HG03558 (cell line): Measurements from ENCODE around the gene AACS.
"Not testable (repeated sequence)": the region's sequence is repeated elsewhere in the genome, so short reads cannot be mapped to it uniquely, and the experiment has no call there.

Source experiments
- ATAC-seq: cut with Tn5 transposase; IDR thresholded peaks from one replicate; pipeline ENCODE4 v1.9.1; 2021; ENCODE audit warnings: moderate number of reproducible peaks; ENCODE audit not compliant: unreplicated experiment; ENCODE audit errors: extremely low read depth

The AACS gene

DNA sequence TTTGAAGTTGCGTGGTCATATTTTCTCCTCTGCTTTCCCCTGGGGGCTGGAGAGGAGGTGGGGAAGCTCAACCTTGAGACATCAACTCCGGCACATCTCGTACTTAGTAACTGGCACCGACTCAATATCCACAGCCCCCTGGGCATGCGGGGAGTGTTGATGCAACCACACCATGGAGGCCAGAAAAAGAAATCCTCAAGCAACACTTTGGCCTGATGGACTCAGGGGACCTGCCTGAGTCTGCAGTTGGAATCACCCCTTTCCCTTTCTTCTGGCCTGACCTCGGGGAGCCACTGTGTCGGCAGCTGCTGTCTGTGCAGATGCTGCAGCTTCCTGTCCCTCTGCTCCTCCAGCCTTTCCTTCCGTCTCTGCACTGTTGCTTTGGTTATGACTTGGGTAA, 11.4 kb upstream of the AACS start:
- ATAC-seq = no peak

DNA sequence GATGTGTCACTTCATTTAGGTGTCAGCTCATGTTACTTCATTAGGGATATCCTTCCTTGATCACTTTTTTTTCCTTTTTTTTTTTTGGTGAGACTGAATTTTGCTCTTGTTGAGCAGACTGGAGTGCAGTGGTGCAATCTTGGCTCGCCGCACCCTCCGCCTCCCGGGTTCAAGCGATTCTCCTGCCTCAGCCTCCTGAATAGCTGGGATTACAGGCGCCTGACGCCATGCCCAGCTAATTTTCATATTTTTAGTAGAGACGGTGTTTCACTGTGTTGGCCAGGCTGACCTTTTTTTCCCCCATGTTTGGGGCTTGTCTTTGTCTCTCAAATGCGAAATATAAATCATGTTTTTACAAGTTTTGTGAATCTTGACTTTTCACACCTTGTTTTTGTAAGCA, 9.6 kb upstream of the AACS start:
- no peak for ATAC-seq

DNA sequence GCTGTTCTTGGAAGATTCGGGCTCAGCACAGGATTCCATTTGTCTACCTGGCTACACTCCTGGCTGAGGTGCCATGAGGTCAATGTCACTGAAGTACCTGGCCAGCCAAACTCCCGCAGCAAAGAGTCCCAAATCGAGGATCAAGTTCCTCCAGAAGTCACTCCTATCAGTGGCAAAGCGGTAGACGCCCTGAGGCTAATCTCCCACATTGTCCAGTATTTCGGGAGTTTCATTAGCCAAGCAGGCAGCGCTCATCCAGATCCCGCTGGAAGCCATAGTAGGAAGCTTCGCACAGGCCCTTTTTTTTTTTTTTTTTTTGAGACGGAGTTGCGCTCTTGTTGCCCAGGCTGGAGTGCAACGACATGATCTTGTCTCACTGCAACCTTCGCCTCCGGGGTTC, 8.9 kb upstream of the AACS start:
- no peak for ATAC-seq

DNA sequence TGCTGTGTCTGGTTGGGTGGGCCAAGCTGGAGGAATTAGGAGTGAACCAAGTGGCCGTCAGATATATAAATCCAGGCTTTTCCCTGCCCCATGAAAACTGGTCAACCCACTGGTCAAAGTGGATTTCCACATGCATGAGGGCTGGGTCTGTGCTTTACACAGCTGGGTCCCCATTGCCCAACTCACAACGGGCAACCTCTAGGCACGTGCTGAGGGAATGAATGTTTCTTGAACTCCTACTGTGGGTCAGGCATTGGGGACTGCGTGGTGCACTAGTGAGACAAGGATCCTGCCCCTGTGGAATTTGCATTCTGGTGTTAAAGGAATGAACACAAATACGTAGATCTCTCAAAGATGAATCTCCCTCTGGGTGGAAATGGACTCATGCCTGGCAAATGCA, 7.5 kb upstream of the AACS start:
- no peak for ATAC-seq

DNA sequence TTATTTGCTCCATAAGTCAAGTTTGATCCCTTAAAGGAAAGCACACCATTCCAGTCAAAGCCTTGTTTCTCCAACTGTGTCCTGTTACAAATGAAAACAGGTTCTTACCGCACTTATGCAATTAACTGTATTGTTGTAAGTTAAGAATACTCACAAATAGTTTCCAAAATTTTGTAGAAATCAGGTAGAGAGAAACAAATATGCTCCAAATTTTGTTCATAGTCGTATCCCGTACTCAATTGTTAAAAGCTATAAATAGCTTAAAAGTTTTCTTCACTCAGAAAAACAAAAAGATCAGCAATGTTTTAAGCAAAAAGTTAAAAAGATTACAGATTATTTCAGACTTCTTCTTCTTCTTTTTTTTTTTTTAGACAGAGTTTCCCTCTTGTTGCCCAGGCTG, 4.0 kb upstream of the AACS start:
- ATAC-seq = no peak

DNA sequence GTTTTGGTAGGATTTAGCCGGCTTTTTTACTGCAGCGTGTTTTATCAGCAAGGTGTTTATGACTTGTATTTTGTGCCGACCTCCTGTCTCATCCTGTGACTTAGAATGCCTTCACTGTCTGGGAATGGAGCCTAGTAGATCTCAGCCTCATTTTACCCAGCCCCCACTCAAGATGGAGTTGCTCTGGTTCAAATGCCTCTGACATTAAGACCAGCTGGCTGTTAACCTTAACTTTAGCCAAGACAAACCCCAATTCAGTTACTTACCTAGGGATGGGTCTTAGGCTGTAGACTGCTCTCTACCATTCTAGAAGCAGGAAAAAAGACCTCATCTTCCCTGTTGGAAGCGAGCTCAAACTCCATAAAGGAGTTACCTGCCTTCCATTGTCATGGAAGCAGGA, 1.7 kb upstream of the AACS start:
- ATAC-seq = not testable (repeated sequence)

DNA sequence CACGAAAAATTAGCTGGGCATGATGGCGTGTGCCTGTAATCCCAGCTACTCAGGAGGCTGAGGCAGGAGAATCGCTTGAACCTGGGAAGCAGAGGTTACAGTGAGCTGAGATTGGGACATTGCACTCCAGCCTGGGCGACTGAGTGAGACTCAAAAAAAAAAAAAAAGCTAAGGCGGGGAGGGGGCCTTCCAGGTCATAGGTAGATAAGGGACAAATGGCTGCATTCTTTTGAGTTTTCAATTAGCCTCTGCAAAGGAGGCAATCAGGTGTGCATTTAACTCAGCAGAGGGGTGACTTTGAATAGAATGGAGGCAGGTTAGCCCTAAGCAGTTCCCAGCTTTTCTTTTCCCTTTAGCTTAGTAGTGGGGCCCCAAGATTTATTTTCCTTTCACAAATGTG, 743 bp upstream of the AACS start:
- ATAC-seq = no peak

DNA sequence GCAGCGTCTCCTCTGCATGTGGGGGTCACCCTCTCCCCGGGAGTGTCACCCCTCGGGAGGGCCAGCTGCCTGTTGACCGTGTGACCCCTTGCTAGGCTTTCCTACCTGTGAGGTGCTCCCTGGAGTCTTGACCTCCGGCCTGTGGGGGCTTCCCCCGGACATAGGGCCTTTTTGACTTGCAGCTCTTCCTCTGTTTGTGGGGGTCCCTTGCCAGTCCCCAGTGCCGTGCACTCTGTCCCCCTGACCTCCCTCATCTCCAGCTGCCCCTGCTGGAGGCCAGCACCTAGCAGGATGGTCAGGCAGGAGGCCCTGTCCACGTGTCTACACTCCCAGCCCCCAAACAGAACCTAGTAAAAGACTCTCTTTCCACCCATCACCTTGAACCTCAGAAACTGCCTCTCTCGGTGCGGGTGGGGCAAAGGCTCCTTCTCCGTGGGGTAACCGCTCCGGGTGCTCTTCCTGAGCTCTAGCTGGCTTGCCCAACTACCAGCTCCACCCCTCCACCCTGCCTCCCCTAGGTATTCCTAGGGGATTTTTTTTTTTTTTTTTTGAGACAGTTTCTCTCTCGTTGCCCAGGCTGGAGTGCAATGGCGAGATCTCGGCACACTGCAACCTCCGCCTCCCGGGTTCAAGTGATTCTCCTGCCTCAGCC, 810 bp downstream of the AACS start:
- ATAC-seq = no peak

DNA sequence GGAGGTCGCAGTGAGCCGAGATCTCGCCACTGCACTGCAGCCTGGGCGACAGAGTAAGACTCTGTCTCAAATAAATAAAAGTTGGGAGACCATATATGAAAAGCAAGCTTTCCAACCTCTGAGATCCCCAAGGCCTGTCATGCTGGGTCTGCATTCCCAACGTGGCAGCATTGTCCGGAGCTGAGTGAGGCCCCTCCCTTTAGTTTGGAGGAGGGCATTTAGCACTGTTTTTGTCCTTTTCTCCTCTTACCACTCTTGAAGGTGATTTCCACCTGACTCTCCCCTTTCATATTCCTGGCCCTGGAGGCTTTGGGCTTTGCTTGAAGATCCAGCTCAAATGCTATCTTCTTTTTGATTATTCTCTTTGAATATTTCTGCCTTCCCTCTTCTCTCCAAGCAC, 3.2 kb downstream of the AACS start:
- no peak for ATAC-seq

DNA sequence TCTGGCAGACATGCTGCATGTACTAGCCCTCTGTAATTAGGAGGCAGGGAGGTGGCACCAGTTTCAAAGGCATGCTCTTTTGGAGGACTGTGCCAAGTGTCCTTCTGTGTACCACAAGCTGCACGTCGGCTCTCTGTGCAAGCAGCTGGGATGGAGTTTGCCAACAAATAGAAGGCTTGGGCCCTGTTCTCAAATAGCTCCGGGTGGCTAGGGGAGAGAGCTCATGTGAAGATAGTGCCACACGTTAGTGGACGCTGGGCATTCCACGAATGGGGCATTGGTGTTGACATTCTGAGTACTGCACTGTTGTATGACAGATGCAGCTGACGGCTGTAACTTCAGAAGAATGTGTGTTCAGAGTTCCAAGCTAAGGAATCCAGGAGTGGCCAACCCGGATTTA, 4.4 kb downstream of the AACS start:
- ATAC-seq = no peak

DNA sequence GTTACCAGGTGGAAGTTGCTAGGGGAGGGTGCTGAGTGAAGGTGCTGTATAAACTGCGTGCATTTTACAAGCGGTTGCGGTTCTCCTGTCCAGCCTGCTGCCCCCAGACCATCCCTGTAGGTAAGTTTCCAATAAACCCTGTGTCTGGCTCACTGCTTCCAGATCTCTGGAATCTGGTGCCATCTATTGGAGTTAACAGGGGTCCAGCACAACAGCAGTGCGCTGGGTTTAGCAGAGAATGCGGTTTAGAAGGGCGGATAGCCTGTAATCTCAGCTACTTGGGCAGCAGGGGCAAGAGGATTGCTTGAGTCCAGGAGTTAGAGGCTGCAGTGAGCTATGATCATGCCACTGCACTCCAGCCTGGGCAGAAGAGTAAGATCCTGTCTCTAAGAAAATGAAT, 4.9 kb downstream of the AACS start:
- ATAC-seq = no peak

DNA sequence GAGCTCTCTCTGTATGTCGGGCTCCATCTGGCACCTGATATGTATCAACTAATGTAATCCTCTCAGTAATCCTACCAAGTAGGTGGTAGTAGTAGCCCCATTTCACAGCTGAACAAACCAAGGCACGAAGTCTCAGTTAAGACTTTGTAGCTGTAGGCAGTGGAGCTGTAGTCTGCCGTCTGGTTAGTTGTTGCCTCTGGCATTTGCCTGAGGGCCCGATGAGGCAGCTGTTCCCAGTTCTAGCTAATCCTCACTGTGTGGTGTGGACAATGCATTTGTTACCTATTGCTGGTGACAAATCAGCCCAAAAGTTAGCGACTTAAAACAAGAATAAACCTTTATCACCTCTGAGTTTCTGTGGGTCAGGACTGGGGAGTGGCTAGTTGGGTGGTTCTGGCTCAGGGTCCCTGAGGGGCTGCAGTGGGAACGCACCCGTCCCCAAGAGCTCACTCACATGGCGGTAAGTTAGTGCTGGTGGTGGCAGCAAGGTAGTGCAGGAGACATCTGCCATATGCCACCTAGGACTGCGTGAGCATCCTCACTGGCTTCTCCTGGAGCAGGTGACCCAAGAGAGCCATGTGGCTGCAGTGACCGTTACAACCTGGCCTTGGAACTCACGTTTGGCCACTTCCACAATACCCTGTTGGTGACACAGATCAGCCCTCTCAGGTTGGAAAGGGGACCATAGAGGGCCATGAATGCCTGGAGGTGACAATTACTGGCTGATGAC, 5.6 kb downstream of the AACS start:
- ATAC-seq = no peak

DNA sequence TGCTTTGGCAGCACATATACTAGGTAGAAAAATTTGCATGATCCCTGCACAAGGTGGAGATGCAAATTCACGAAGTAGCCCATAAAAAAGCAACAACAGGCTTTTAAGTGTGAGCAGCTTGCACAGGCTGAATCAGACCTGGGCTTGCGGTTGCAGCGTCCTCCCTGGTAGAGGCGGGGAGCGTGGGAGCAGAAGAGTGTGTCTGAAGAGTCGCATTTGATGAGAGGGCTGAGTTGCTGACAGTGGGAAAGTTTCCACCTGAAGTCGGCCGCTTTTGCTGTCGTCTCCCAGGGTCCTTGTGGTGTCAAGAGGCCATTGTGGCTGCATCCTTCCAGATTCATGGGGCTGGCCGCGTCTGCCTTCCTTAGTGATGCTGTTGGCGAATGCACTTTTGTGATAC, 6.2 kb downstream of the AACS start:
- ATAC-seq = no peak

DNA sequence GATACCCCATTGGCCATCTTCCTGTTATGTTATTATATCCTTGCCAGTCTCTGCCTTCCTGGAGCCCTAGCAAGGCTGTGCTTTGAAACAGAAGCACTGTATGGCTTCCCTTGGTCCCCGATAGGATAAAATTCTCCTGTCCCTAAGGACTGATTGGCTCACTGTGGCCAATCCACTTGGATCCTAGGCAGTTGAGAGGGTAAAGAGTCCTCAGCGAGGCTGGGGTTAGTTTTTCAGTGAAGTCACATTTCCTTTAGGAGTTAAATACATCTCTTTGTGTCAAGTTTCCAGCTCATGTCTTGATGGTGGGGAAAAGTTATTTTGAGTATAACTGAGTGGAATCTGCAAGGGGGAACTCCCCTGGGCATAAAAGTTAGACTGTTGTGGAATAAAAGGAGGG, 7.3 kb downstream of the AACS start:
- no peak for ATAC-seq

DNA sequence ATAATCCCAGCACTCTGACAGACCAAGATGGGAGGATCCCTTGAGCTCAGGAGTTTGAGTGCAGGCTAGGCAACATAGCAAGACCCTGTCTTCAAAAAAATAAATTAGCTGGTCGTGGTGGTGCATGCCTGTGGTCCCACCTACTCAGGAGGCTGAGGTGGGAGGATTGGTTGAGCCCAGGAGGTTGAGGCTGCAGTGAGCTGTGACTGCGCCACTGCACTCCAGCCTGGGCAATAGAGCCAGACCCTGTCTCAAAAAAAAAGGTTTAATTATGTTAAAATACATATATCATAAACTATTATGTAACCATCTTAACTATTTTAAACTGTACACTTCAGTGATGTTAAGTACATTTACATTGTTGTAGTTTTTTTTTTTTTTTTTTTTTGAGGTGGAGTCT, 9.1 kb downstream of the AACS start:
- not testable (repeated sequence) for ATAC-seq

DNA sequence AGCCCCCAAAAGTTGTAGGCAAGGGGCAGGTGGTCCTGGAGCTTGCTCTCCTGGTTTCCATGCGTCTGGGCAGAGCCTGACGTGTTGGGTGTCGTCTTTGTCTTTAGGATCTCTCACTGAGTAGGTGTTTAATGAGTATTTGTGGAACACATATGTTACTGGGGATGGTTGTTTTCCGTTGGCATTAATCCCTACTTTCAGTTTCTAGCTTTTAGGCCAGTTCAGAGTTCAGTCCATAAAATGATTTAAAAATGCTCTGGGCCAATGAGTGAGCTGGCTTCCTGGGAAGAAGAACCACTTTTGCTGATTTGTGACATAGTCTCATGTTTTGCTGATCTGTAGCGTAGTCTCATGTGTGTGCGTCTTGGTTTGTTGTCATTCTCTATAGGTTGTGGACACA, 10.9 kb downstream of the AACS start:
- no peak for ATAC-seq

DNA sequence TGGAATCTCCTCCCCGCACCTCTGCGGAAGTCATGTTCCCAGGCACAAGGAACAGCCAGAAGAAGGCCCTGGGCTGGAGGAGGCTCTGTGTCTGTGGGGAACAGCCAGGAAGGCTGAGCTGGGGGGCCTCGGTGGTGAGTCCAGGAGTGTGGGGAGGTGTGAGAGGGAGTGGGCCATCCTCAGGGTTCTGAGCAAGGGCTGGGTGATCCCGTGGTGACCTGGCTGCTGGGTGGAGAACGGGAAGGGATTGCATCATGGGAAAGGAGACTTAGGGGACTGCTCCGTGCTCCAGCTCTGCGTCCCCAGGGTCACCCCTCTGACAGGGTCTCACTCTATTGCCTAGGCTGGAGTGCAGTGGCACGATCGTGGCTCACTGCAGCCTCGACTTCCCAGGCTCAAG, 13.8 kb downstream of the AACS start:
- ATAC-seq = no peak

DNA sequence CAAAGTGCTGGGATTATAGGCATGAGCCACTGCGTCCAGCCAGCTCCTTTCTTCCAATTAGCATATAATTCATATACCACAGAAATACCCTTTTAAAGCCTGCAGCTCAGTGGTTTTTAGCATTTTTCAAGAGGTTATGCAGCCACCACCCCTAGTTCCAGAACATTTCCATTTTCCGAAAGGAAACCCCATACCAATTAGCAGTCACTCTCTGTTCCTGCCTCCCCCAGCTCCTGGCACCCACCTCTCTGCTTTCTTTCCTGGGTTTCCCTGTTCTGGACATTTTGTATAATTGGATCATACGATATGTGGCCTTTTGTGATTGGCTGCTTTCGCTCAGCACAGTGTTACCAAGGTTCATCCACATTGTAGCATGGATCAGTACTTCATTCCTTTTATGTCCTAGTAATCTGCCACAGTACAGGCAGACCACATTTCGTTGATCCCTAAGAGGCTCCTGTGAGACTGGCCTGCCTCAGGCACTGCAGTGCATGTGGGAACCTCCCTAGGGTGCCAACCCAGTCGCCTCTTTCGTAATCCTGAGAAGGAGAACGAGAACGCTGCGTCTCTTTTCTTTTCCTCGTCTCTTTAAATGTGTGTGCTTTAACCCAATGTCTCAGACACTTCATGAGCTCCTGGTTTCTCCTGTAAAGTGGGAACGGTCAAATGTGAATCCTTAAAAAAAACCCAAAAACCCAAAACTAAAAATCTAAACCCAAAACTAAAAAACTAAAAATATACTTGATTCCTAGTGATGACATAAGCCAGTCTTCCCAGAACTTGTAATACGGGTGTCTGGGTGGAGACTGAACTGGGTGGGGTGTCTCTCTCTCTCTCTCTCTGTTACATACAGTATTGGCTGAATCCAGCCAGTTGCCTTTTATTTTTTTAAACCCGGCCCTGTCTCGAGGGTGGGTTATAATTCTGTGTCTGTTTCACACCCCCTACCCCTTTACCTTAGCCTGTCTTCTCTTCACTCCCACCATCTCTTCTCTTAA, 14.7 kb downstream of the AACS start:
- no peak for ATAC-seq

DNA sequence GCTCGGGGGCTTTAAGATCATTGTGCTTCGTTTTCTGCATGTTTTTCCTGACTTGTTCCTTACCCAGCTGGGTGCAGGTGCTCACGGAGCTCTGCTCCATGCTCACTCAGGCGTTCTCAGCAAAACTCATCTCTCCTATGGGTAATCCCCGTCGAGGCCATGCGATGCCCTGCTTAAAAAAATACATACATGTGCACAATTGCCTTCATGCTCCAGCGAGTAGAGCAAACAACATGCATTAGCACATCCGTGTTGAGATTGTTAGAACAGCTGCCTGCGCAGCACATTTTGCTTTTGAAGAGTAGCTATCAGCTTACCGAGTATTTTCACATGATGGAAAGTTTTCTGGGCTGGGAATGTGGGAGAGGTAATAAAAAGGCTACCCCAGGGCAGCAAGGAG, 16.2 kb downstream of the AACS start:
- ATAC-seq = no peak

DNA sequence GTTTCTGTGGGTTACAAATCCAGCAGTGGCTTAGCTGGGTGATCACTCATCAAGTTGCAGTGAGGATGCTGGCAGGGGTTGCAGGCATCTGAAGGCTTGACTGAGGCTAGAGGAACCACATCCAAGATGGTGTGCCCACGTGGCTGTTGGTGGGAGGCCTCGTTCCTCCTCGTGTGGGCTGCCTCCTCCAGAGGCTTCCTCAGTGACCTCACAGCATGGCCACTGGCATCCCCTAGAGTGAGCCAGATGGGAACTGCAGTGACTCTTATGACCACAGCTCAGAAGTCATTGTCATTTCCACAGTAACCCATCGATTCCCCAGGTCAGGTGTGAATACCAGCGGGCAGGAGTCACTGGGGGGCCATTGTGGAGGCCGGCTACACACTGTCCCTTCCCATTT, 17.8 kb downstream of the AACS start:
- no peak for ATAC-seq

DNA sequence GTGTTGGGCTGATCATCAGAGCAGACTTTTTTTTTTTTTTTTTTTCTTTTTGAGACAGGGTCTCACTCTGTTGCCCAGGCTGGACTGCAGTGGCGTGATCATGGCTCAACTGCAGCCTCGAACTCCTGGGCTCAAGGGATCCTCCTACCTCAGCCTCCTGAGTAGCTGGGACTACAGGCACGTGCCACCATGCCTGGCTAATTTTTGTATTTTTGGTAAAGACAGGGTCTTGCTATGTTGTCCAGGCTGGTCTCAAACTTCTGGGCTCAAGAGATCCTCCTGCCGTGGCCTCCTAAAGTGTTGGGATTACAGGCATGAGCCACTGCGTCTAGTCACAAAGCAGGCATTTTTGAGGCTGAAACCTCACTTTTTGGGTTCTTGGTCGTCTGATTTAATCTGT, 23.0 kb downstream of the AACS start:
- not testable (repeated sequence) for ATAC-seq
